Lower leg skin (tissue), 3 donors: ENCODE results near the gene PYGO2.

Experiments
- POLR2A ChIP-seq, 2 donors: fragments of 450-650 bp; IDR thresholded peaks; one replicate each; pipeline ENCODE4 v1.6.1; 2016 to 2017; ENCODE audit warnings: antibody characterized with exemption in 2 of 2, mild to moderate bottlenecking in 1 of 2, moderate library complexity in 1 of 2
- TF ChIP-seq, protein P1 (sequence below), 3 donors: fragments of 450-650 bp; IDR thresholded peaks; one replicate each; pipeline ENCODE4 v1.5.1; 2016; ENCODE audit warnings: antibody characterized with exemption in 3 of 3, mild to moderate bottlenecking in 3 of 3, moderate library complexity in 2 of 3

DNA sequence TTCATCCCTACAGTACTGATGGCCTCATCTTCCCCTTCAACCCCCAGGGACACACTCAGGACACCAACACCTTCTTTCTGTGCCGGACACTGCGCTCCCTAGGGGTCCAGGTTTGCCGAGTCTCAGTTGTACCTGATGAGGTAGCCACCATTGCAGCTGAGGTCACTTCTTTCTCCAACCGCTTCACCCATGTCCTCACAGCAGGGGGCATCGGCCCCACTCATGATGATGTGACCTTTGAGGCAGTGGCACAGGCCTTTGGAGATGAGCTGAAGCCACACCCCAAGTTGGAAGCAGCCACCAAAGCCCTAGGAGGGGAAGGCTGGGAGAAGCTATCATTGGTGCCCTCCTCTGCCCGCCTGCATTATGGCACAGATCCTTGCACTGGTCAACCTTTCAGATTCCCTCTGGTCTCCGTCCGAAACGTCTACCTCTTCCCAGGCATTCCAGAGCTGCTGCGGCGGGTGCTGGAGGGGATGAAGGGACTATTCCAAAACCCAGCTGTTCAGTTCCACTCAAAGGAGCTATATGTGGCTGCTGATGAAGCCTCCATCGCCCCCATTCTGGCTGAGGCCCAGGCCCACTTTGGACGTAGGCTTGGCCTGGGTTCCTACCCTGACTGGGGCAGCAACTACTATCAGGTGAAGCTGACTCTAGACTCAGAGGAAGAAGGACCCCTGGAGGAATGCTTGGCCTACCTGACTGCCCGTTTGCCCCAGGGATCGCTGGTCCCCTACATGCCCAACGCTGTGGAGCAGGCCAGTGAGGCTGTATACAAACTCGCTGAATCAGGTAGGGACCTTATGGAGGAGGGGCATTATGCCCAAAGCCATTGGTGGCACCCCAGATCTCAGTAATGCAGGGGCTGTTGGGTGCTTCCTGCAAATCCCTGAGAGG lies 26.7 kb upstream of the PYGO2 start:
- TF ChIP-seq POLR2A (IDR thresholded peaks at IDR 0.05): no peak
- TF ChIP-seq, protein P1, sequence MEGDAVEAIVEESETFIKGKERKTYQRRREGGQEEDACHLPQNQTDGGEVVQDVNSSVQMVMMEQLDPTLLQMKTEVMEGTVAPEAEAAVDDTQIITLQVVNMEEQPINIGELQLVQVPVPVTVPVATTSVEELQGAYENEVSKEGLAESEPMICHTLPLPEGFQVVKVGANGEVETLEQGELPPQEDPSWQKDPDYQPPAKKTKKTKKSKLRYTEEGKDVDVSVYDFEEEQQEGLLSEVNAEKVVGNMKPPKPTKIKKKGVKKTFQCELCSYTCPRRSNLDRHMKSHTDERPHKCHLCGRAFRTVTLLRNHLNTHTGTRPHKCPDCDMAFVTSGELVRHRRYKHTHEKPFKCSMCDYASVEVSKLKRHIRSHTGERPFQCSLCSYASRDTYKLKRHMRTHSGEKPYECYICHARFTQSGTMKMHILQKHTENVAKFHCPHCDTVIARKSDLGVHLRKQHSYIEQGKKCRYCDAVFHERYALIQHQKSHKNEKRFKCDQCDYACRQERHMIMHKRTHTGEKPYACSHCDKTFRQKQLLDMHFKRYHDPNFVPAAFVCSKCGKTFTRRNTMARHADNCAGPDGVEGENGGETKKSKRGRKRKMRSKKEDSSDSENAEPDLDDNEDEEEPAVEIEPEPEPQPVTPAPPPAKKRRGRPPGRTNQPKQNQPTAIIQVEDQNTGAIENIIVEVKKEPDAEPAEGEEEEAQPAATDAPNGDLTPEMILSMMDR (IDR thresholded peaks at IDR 0.05): no peak
